Karpas-422 (cell line): ENCODE results near the gene PRL. TPM values are rescaled to one million over a fixed set of nuclear protein-coding genes. Genes with fewer than 3 reads are reported as not detected.

ENCODE experiments used
- DNase-seq: peaks from one replicate; pipeline ENCODE4 v3.0.0-alpha.2; 2015
- H2AFZ ChIP-seq: fragments of 200-600 bp; sonication (generic); 2 replicates; pipeline ENCODE4 v1.6.1; 2014; ENCODE audit warnings: antibody characterized with exemption, low read length, mixed read lengths
- H3K27ac ChIP-seq: fragments of 200-600 bp; sonication (generic); 2 replicates; pipeline ENCODE4 v1.5.1; 2014; ENCODE audit warnings: mild to moderate bottlenecking, low read length, moderate library complexity
- H3K27me3 ChIP-seq: fragments of 200-600 bp; sonication (generic); 2 replicates; pipeline ENCODE4 v1.6.1; 2014; ENCODE audit warnings: low read length, mixed read lengths
- H3K36me3 ChIP-seq: fragments of 200-600 bp; sonication (generic); 2 replicates; pipeline ENCODE4 v1.6.1; 2014; ENCODE audit warnings: low read length, mixed read lengths; ENCODE audit not compliant: insufficient read depth
- H3K4me1 ChIP-seq: fragments of 200-600 bp; sonication (generic); 2 replicates; pipeline ENCODE4 v1.6.1; 2014; ENCODE audit warnings: mild to moderate bottlenecking, low read length, mixed read lengths
- H3K4me2 ChIP-seq: fragments of 200-600 bp; sonication (generic); 2 replicates; pipeline ENCODE4 v1.6.1; 2014; ENCODE audit warnings: low read length, low read depth, mild to moderate bottlenecking; ENCODE audit not compliant: poor library complexity, severe bottlenecking
- H3K4me3 ChIP-seq: fragments of 200-600 bp; sonication (generic); 2 replicates; pipeline ENCODE4 v1.5.1; 2014; ENCODE audit warnings: mild to moderate bottlenecking, antibody characterized with exemption, low read length, mixed read lengths
- H3K79me2 ChIP-seq: fragments of 200-600 bp; sonication (generic); 2 replicates; pipeline ENCODE4 v1.6.1; 2014; ENCODE audit warnings: mild to moderate bottlenecking, low read length, mixed read lengths
- H3K9ac ChIP-seq: fragments of 200-600 bp; sonication (generic); 2 replicates; pipeline ENCODE4 v1.6.0; 2014; ENCODE audit warnings: low read length
- H3K9me2 ChIP-seq: fragments of 200-600 bp; sonication (generic), shearing (Covaris generic); replicated peaks from 2 replicates; pipeline ENCODE4 v1.6.0; 2014; ENCODE audit warnings: mild to moderate bottlenecking, low read length, moderate library complexity; ENCODE audit not compliant: insufficient read depth
- H3K9me3 ChIP-seq: fragments of 300-700, 200-600 bp; sonication (generic); 2 replicates; pipeline ENCODE4 v1.6.1; 2014; ENCODE audit warnings: low read length, mixed read lengths
- H4K20me1 ChIP-seq: fragments of 200-600 bp; sonication (generic); 2 replicates; pipeline ENCODE4 v1.6.1; 2014; ENCODE audit warnings: mild to moderate bottlenecking, antibody characterized with exemption, low read length, low read depth; ENCODE audit not compliant: insufficient read depth
- total RNA-seq: library from RNA; depleted of rRNA; stranded (reverse); fragments of >200 nt; shearing (Covaris generic); gene quantifications from 2 replicates; pipeline ENCODE4 v1.2.3, GENCODE V29; 2014; ENCODE audit warnings: low replicate concordance

The PRL gene
- total RNA-seq, 1 experiment from 2014 or later, result not detected

- Histone ChIP-seq H2AFZ (no peak overlapping the region), H3K4me2 (no peak overlapping the region), H3K9ac (no peak overlapping the region), H3K4me3 (no peak overlapping the region), H3K9me3 (peaks cover 5% of the 10 kb centered on the region; the same call in 1 of the 2 replicates), H3K79me2 (no peaks in the 10 kb centered on the region), H4K20me1 (no peaks in the 10 kb centered on the region), H3K27me3 (no peaks in the 10 kb centered on the region), H3K4me1 (no peaks in the 10 kb centered on the region), H3K9me2 (no peaks in the 10 kb centered on the region), H3K36me3 (no peaks in the 10 kb centered on the region), H3K27ac (no peak overlapping the region)
- no peak for DNase-seq
These were observed 10.1 kb upstream of the PRL start for GRCh38 chr6:22306741-22307466.

- no peaks in the 10 kb centered on the region; the same call in 1 of the 2 replicates for H3K9me2 ChIP-seq
- no peaks in the 10 kb centered on the region for H3K4me1 ChIP-seq
- no peaks in the 10 kb centered on the region for H3K79me2 ChIP-seq
- no peak overlapping the region for H2AFZ ChIP-seq
- H3K36me3 ChIP-seq, result no peaks in the 10 kb centered on the region
- H4K20me1 ChIP-seq, result no peaks in the 10 kb centered on the region
- no peaks in the 10 kb centered on the region for H3K9me3 ChIP-seq
- H3K9ac ChIP-seq, result no peak overlapping the region
- DNase-seq, result no peak
- H3K27me3 ChIP-seq, result no peaks in the 10 kb centered on the region
- no peak overlapping the region for H3K4me2 ChIP-seq
- no peak overlapping the region for H3K27ac ChIP-seq
- H3K4me3 ChIP-seq, result no peak overlapping the region
These were observed 6.0 kb upstream of the PRL start for GRCh38 chr6:22302838-22303237.

DNA sequence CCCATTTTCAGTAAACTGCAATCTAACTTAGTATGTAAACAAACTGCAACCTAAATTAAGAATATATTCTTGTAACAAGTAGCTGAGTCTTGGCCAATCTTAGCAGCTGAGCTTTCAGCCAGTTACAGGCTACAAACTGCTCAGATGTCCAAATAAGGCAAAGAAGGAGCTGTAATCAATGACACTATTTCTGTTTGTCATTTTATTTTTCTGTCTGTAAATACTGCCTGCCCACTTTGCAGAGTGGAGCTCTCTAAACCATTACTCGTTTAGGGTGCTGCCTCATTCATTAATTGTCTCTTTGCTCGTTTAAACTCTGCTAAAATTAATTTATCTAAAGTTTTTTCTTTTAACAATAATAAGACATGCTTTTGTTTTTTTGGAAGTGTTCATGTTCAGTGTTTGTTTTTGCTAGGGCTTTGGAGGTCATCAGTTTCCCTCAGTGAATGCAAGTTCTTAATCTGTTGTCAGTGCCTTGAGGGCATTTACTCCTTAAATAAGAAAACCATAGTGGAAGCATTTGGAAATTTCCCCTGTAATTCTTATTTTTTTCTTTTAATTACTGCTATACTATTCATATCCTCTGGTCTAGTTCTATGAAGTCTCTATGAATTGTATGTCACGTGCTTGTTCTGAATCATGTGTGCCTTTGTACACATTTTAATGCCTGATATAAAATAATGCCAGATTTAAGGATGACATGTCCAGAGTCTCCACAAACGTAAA, 3.6 kb upstream of the PRL start:
- H3K79me2 ChIP-seq, result no peaks in the 10 kb centered on the region
- no peaks in the 10 kb centered on the region for H4K20me1 ChIP-seq
- no peak for DNase-seq
- no peaks in the 10 kb centered on the region for H3K36me3 ChIP-seq
- no peaks in the 10 kb centered on the region; the same call in 1 of the 2 replicates for H3K9me2 ChIP-seq
- H3K4me1 ChIP-seq, result no peaks in the 10 kb centered on the region
- H3K9me3 ChIP-seq, result no peaks in the 10 kb centered on the region
- no peak overlapping the region for H2AFZ ChIP-seq
- H3K27ac ChIP-seq, result no peak overlapping the region
- H3K27me3 ChIP-seq, result no peaks in the 10 kb centered on the region
- H3K4me2 ChIP-seq, result no peak overlapping the region
- no peak overlapping the region for H3K4me3 ChIP-seq
- no peak overlapping the region for H3K9ac ChIP-seq

- no peaks in the 10 kb centered on the region for H4K20me1 ChIP-seq
- no peaks in the 10 kb centered on the region for H3K27me3 ChIP-seq
- no peaks in the 10 kb centered on the region for H3K79me2 ChIP-seq
- DNase-seq, result no peak
- no peaks in the 10 kb centered on the region; the same call in 1 of the 2 replicates for H3K9me2 ChIP-seq
- no peak overlapping the region for H3K4me2 ChIP-seq
- no peak overlapping the region for H3K4me3 ChIP-seq
- H3K36me3 ChIP-seq, result no peaks in the 10 kb centered on the region
- no peak overlapping the region for H3K9ac ChIP-seq
- H3K9me3 ChIP-seq, result no peaks in the 10 kb centered on the region
- H3K27ac ChIP-seq, result no peak overlapping the region
- H2AFZ ChIP-seq, result no peak overlapping the region
- H3K4me1 ChIP-seq, result no peaks in the 10 kb centered on the region
These were observed 1.6 kb upstream of the PRL start for GRCh38 chr6:22298475-22298890.

- Histone ChIP-seq H3K27me3 (no peaks in the 10 kb centered on the region), H3K9me2 (no peaks in the 10 kb centered on the region; the same call in 1 of the 2 replicates), H3K9me3 (no peaks in the 10 kb centered on the region), H4K20me1 (no peaks in the 10 kb centered on the region), H3K36me3 (no peaks in the 10 kb centered on the region), H3K27ac (no peak overlapping the region), H2AFZ (no peak overlapping the region), H3K4me2 (no peak overlapping the region), H3K9ac (no peak overlapping the region), H3K79me2 (no peaks in the 10 kb centered on the region), H3K4me1 (no peaks in the 10 kb centered on the region), H3K4me3 (no peak overlapping the region)
- DNase-seq, result no peak
These were observed 769 bp downstream of the PRL start for GRCh38 chr6:22296067-22296466.

DNA sequence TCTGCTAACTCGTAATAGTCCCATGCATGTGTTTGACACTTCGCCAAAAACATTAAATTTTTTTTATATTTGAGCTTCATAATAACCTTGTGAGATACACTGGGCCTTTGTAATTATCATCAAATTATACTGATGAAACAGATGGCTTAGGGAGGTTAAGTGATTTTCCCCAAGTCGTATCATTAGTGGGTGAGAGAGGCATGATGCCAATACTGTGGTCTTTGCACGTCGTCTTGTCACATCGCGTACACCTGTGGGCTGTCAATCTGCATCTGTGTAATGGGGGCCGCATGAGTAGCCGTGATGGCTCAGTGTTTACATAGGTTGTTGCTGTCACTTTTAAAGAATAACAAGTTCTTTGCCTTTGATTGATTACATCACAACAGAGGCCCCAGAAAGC, 1.7 kb downstream of the PRL start:
- Histone ChIP-seq H3K9me2 (peaks cover 1% of the 10 kb centered on the region; the same call in 1 of the 2 replicates), H3K4me3 (no peak overlapping the region), H4K20me1 (no peaks in the 10 kb centered on the region), H3K27ac (no peak overlapping the region), H3K36me3 (no peaks in the 10 kb centered on the region), H3K9ac (no peak overlapping the region), H2AFZ (no peak overlapping the region), H3K4me1 (no peaks in the 10 kb centered on the region), H3K4me2 (no peak overlapping the region), H3K79me2 (no peaks in the 10 kb centered on the region), H3K9me3 (no peaks in the 10 kb centered on the region), H3K27me3 (no peaks in the 10 kb centered on the region)
- DNase-seq, result no peak

DNA sequence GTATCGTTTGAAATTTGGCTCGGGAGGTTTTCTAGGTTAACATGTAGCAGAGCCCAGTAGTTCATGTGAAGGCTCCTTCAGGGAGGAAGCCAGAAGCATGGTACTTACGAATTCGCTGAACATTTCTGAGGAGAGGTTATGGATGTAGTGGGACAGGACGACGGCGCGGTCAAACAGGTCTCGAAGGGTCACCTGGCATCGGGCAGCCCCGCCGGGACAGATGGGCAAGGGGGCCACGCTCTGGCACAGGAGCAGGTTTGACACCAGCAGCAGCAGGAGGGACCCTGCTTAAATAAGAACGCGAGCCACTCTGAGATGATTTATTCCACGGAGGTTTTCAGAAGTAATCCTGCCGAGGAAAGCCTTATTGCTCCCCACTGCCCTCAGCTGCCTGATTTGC, 2.5 kb downstream of the PRL start:
- H3K27ac ChIP-seq, result no peak overlapping the region
- peaks cover 3% of the 10 kb centered on the region; the same call in 1 of the 2 replicates for H3K9me2 ChIP-seq
- H3K36me3 ChIP-seq, result no peaks in the 10 kb centered on the region
- no peak for DNase-seq
- H3K4me1 ChIP-seq, result no peaks in the 10 kb centered on the region
- H3K9ac ChIP-seq, result no peak overlapping the region
- H3K4me3 ChIP-seq, result no peak overlapping the region
- no peak overlapping the region for H3K4me2 ChIP-seq
- H3K27me3 ChIP-seq, result no peaks in the 10 kb centered on the region
- no peaks in the 10 kb centered on the region for H3K9me3 ChIP-seq
- H2AFZ ChIP-seq, result no peak overlapping the region
- H3K79me2 ChIP-seq, result no peaks in the 10 kb centered on the region
- H4K20me1 ChIP-seq, result no peaks in the 10 kb centered on the region

- DNase-seq, result no peak
- no peak overlapping the region for H3K27ac ChIP-seq
These were observed 6.8 kb downstream of the PRL start for GRCh38 chr6:22290045-22290444.

More at GRCh38 chr6:22290045-22290444, 6.8 kb downstream of the PRL start:
- H3K36me3 ChIP-seq, result no peaks in the 10 kb centered on the region
- no peaks in the 10 kb centered on the region for H3K79me2 ChIP-seq
- H3K4me1 ChIP-seq, result no peaks in the 10 kb centered on the region
- H3K9ac ChIP-seq, result no peak overlapping the region
- no peak overlapping the region for H3K4me2 ChIP-seq
- no peaks in the 10 kb centered on the region for H3K9me3 ChIP-seq
- no peak overlapping the region for H3K4me3 ChIP-seq
- no peaks in the 10 kb centered on the region for H3K27me3 ChIP-seq
- H2AFZ ChIP-seq, result no peak overlapping the region
- H3K9me2 ChIP-seq, result 0 out of 2 replicates have a peak, but pooled peaks cover 3% of the 10 kb centered on the region
- H4K20me1 ChIP-seq, result no peaks in the 10 kb centered on the region
